PC-9 (cell line): ENCODE results near the gene PHF23.

Source experiments
- CTCF ChIP-seq: fragments of 200-600 bp; sonication (generic); conservative IDR thresholded peaks from 2 replicates; pipeline ENCODE4 v1.6.1; 2017; ENCODE audit warnings: mixed run types, antibody characterized with exemption, mild to moderate bottlenecking, moderate library complexity
- EZH2 ChIP-seq: fragments of 200-600 bp; sonication (generic); IDR thresholded peaks from 2 replicates; pipeline ENCODE4 v1.8.0; 2017; ENCODE audit warnings: antibody characterized with exemption, low read depth

- TF ChIP-seq CTCF (no peak), EZH2 (no peak)
These were observed 33.7 kb downstream of the PHF23 start for GRCh38 chr17:7205561-7205960.
